Panc1 (cell line): ENCODE measurements around the gene TMEM256. TPM values are rescaled to one million over a fixed set of nuclear protein-coding genes. Genes with fewer than 3 reads are reported as not detected.

Experiments used
- ATAC-seq: fragments of 200-7000 bp; cut with Tn5 transposase; 2 replicates; pipeline ENCODE4 v1.9.1; 2020; ENCODE audit warnings: mild to moderate bottlenecking, moderate library complexity
- Bru-seq: library from RNA; stranded (reverse); fragments of 400-500 nt; gene quantifications from one replicate; lab custom pipeline; 2021; lab: Mats Ljungman, UMichigan
- BruChase-seq, 2 experiments: library from RNA; stranded (reverse); fragments of 400-500 nt; gene quantifications; one replicate each; lab custom pipeline; 2021; lab: Mats Ljungman, UMichigan
- BruUV-seq: library from RNA; stranded (reverse); fragments of 400-500 nt; replicated peaks from 2 replicates; lab custom pipeline; 2021; lab: Mats Ljungman, UMichigan
- CTCF ChIA-PET: fragments of 300-600 bp; sonication (Branson Sonifier 250); formaldehyde crosslinking; loops from one replicate; lab custom pipeline; 2022; ENCODE audit warnings: antibody characterized with exemption; lab: Charles Lee
- POLR2A ChIA-PET: fragments of 300-600 bp; sonication (Branson Sonifier 250); formaldehyde crosslinking; loops from one replicate; lab custom pipeline; 2022; ENCODE audit warnings: antibody characterized with exemption; lab: Charles Lee
- DNase-seq: peaks from one replicate; pipeline ENCODE4 v3.0.0-alpha.2; 2010; ENCODE audit warnings: low read depth, low spot score
- H3K27ac ChIP-seq: 2 replicates; pipeline ENCODE4 v1.5.1; 2011; ENCODE audit warnings: mild to moderate bottlenecking, low read length, inconsistent platforms
- H3K27me3 ChIP-seq: fragments of 200-500 bp; sonication (Bioruptor generic); 2 replicates; pipeline ENCODE4 v1.6.0; 2014; ENCODE audit warnings: low read length, inconsistent platforms; ENCODE audit not compliant: control insufficient read depth, insufficient read depth
- H3K36me3 ChIP-seq: fragments of 200-500 bp; sonication (Bioruptor generic); 2 replicates; pipeline ENCODE4 v1.5.1; 2014; ENCODE audit warnings: inconsistent platforms, mild to moderate bottlenecking, low read length, moderate library complexity; ENCODE audit not compliant: control insufficient read depth, insufficient read depth
- H3K4me1 ChIP-seq: 2 replicates; pipeline ENCODE4 v1.5.1; 2011; ENCODE audit warnings: inconsistent platforms, mild to moderate bottlenecking, low read length, moderate library complexity; ENCODE audit not compliant: control insufficient read depth, insufficient read depth
- H3K4me3 ChIP-seq, 2 experiments: 2 replicates each; pipeline ENCODE4 v1.5.1; 2011 to 2012; ENCODE audit warnings: low read depth in 2 of 2, low read length in 2 of 2, mild to moderate bottlenecking in 2 of 2, inconsistent platforms in 1 of 2, moderate library complexity in 1 of 2
- H3K9me3 ChIP-seq: fragments of 200-500 bp; sonication (Bioruptor generic); 2 replicates; pipeline ENCODE4 v1.5.1; 2014; ENCODE audit warnings: low read depth, mild to moderate bottlenecking, inconsistent platforms, low read length, moderate library complexity; ENCODE audit not compliant: control insufficient read depth, insufficient read depth
- POLR2AphosphoS5 ChIP-seq: IDR thresholded peaks from 2 replicates; pipeline ENCODE4 v1.6.1; 2012; ENCODE audit warnings: mild to moderate bottlenecking, low read depth, low read length, moderate library complexity
- SIN3A ChIP-seq: IDR thresholded peaks from 2 replicates; pipeline ENCODE4 v1.6.1; 2012; ENCODE audit warnings: low read depth, mild to moderate bottlenecking, low read length, moderate library complexity, borderline replicate concordance; ENCODE audit not compliant: insufficient read depth
- TCF7L2 ChIP-seq: IDR thresholded peaks from 2 replicates; pipeline ENCODE4 v1.6.1; 2011; ENCODE audit warnings: mild to moderate bottlenecking, low read depth, low read length, inconsistent platforms
- in situ Hi-C: cut with HindIII; loops from 2 replicates; pipeline ENCODE4 v1.10.0; 2016; ENCODE audit warnings: low sequenced_read_pairs, low pct_unique_long_range_greater_than_20kb
- intact Hi-C: fragments of 100-400 bp; cut with micrococcal nuclease; formaldehyde crosslinking; loops from one replicate; pipeline ENCODE4 v1.10.0; 2022; ENCODE audit not compliant: unreplicated experiment
- long read RNA-seq: library from polyadenylated mRNA; unstranded; transcript quantifications from one replicate; pipeline ENCODE4 v2.0.0, GENCODE V29; 2021; ENCODE audit not compliant: unreplicated experiment
- polyA plus RNA-seq: library from polyadenylated mRNA; unstranded; fragments of >200 nt; gene quantifications from one replicate; pipeline ENCODE4 v1.2.1, GENCODE V29; 2012; ENCODE audit warnings: missing spikeins; ENCODE audit not compliant: insufficient read length
- total RNA-seq: library from RNA; stranded (reverse); gene quantifications from one replicate; pipeline ENCODE4 v1.2.1, GENCODE V29; 2021; ENCODE audit not compliant: unreplicated experiment
- TF ChIP-seq, protein P1 (sequence below): fragments of 450-650 bp; IDR thresholded peaks from 2 replicates; pipeline ENCODE4 v1.5.1; 2017; ENCODE audit warnings: mild to moderate bottlenecking
- TF ChIP-seq, protein P2 (sequence below), 2 experiments: IDR thresholded peaks; 2 replicates each; pipeline ENCODE4 v1.6.1; 2011 to 2012; ENCODE audit warnings: low read depth in 2 of 2, control low read depth in 1 of 2, low read length in 1 of 2, mild to moderate bottlenecking in 1 of 2, moderate library complexity in 1 of 2; ENCODE audit not compliant: insufficient read depth in 1 of 2

TMEM256 gene
- total RNA-seq, result 35.8 TPM
- polyA plus RNA-seq, result 35.1 TPM
- percentile 74 among the genes with signal in this experiment for Bru-seq, nascent RNA
- percentile 71 among the genes with signal in this experiment for BruChase-seq, experiment 1, labeled RNA remaining after a 2-hour chase
- BruChase-seq, experiment 2, labeled RNA remaining after a 6-hour chase, result percentile 75 among the genes with signal in this experiment
- long read RNA-seq, transcript TMEM256-201 (4 exons, 486 nt), result major isoform, 17 of 21 reads
- long read RNA-seq, partial matches to known transcripts, result 2 of 21 reads
- long read RNA-seq, other reads (novel, unspliced or antisense), result 2 of 21 reads

GRCh38 chr17:7403977-7404736 lies at the start of gene TMEM256:
TSS of gene TMEM256 (minus strand) at chr17:7404097. CDS start at chr17:7404084, 13 bp downstream.
- ChIA-PET CTCF (interaction anchor here (0.7 kb wide), 2 partner anchors 48 to 148 kb away, joined by 4 to 5 read pairs; no protein-coding TSS in a partner anchor), POLR2A (interaction anchor here (0.6 to 1.6 kb wide), 4 partner anchors 31 to 1963 kb away, joined by 3 to 9 read pairs (median 4); partner anchors contain the start of genes POLR2A and TMEM102)
- Histone ChIP-seq H3K36me3 (no peaks in the 10 kb centered on the region), H3K4me1 (peaks cover 3% of the 10 kb centered on the region), H3K9me3 (no peaks in the 10 kb centered on the region), H3K27ac (peak within 1 kb of the TSS; percentile 76), H3K27me3 (no peaks in the 10 kb centered on the region), H3K4me3 (peak within 1 kb of the TSS; percentile 61 to 63)
- ATAC-seq (peak; percentile 96), DNase-seq (peak; percentile 96)
- intact Hi-C loops, result no loop called here
- TF ChIP-seq, protein P1, sequence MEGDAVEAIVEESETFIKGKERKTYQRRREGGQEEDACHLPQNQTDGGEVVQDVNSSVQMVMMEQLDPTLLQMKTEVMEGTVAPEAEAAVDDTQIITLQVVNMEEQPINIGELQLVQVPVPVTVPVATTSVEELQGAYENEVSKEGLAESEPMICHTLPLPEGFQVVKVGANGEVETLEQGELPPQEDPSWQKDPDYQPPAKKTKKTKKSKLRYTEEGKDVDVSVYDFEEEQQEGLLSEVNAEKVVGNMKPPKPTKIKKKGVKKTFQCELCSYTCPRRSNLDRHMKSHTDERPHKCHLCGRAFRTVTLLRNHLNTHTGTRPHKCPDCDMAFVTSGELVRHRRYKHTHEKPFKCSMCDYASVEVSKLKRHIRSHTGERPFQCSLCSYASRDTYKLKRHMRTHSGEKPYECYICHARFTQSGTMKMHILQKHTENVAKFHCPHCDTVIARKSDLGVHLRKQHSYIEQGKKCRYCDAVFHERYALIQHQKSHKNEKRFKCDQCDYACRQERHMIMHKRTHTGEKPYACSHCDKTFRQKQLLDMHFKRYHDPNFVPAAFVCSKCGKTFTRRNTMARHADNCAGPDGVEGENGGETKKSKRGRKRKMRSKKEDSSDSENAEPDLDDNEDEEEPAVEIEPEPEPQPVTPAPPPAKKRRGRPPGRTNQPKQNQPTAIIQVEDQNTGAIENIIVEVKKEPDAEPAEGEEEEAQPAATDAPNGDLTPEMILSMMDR, result no peak
- TF ChIP-seq, protein P2, sequence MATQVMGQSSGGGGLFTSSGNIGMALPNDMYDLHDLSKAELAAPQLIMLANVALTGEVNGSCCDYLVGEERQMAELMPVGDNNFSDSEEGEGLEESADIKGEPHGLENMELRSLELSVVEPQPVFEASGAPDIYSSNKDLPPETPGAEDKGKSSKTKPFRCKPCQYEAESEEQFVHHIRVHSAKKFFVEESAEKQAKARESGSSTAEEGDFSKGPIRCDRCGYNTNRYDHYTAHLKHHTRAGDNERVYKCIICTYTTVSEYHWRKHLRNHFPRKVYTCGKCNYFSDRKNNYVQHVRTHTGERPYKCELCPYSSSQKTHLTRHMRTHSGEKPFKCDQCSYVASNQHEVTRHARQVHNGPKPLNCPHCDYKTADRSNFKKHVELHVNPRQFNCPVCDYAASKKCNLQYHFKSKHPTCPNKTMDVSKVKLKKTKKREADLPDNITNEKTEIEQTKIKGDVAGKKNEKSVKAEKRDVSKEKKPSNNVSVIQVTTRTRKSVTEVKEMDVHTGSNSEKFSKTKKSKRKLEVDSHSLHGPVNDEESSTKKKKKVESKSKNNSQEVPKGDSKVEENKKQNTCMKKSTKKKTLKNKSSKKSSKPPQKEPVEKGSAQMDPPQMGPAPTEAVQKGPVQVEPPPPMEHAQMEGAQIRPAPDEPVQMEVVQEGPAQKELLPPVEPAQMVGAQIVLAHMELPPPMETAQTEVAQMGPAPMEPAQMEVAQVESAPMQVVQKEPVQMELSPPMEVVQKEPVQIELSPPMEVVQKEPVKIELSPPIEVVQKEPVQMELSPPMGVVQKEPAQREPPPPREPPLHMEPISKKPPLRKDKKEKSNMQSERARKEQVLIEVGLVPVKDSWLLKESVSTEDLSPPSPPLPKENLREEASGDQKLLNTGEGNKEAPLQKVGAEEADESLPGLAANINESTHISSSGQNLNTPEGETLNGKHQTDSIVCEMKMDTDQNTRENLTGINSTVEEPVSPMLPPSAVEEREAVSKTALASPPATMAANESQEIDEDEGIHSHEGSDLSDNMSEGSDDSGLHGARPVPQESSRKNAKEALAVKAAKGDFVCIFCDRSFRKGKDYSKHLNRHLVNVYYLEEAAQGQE (IDR thresholded peaks at IDR 0.05; ENCODE audit: insufficient read depth in 1 of 2, low read depth in 2 of 2, low read length in 1 of 2), result no peak
- TF ChIP-seq TCF7L2, result no peak
- TF ChIP-seq SIN3A, result 0 out of 2 replicates have a peak, but pooled peaks have one; percentile 21
- TF ChIP-seq POLR2AphosphoS5, result peak; percentile 65
- BruUV-seq, result no TSS peak
- in situ Hi-C loops, result no loop called here

DNA sequence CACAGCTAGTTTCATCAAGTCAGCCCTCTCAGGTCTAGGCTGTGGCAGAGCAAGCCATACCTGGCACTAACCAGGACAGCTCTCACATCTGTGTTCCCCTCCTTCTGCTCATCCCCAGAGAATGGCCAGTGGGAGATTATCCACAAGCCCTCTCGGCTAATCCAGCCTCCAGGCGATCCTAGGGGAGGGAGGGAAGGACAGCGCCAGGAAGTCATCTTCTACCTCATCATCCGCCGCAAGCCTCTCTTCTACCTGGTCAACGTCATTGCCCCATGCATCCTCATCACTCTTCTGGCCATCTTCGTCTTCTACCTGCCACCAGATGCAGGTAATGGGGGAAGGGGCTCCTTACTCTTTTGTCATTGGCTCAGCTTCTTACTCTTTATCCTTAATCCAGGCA lies 44.6 kb upstream of the TMEM256 start:
- TF ChIP-seq, protein P1, result no peak
- TF ChIP-seq, protein P2 (IDR thresholded peaks at IDR 0.05; ENCODE audit: insufficient read depth in 1 of 2, low read depth in 2 of 2, low read length in 1 of 2), result no peak
- no peak for TF ChIP-seq POLR2AphosphoS5
- TF ChIP-seq SIN3A, result no peak
- no peak for TF ChIP-seq TCF7L2
- intact Hi-C loops (no loop called here), in situ Hi-C loops (no loop called here)
- POLR2A ChIA-PET, result no interaction called here
- Histone ChIP-seq H3K9me3 (no peaks in the 10 kb centered on the region), H3K27me3 (no peaks in the 10 kb centered on the region), H3K4me1 (peaks cover 6% of the 10 kb centered on the region; the same call in 1 of the 2 replicates), H3K36me3 (no peaks in the 10 kb centered on the region), H3K27ac (no peak overlapping the region), H3K4me3 (no peak overlapping the region)
- CTCF ChIA-PET, result no interaction called here
- BruUV-seq, result no TSS peak
- ATAC-seq, result no peak
- DNase-seq, result no peak
